NCI-H1417 treated with DMSO at 0.1 percent for 48 hours (cell line): ENCODE results near the gene LGI1.
"Not testable (repeated sequence)": the region's sequence is repeated elsewhere in the genome, so short reads cannot be mapped to it uniquely, and the experiment has no call there.

Source experiments
- DNase-seq: peaks from one replicate; lab custom pipeline; 2025; lab: John Stamatoyannopoulos, UW

Gene LGI1

GRCh38 chr10:93807371-93807770, 49.6 kb downstream of the LGI1 start:
- no peak for DNase-seq

- DNase-seq, result no peak
Observed at GRCh38 chr10:93812659-93813338, 55.1 kb downstream of the LGI1 start.

- DNase-seq, result no peak
Observed at GRCh38 chr10:93813507-93814465, 56.0 kb downstream of the LGI1 start.

GRCh38 chr10:93815304-93816096, 57.8 kb downstream of the LGI1 start:
- no peak for DNase-seq

GRCh38 chr10:93816123-93816747, 58.5 kb downstream of the LGI1 start:
- peak; percentile 5 for DNase-seq

GRCh38 chr10:93818086-93818485, 60.4 kb downstream of the LGI1 start:
- no peak for DNase-seq

- no peak for DNase-seq
Observed at GRCh38 chr10:93819520-93819919, 61.8 kb downstream of the LGI1 start.

GRCh38 chr10:93820434-93820833, 62.7 kb downstream of the LGI1 start:
- no peak for DNase-seq

- no peak for DNase-seq
Observed at GRCh38 chr10:93821051-93821772, 63.5 kb downstream of the LGI1 start.

GRCh38 chr10:93826355-93826754, 68.6 kb downstream of the LGI1 start:
- no peak for DNase-seq

GRCh38 chr10:93827056-93827804, 69.5 kb downstream of the LGI1 start:
- no peak for DNase-seq

- not testable (repeated sequence) for DNase-seq
Observed at GRCh38 chr10:93831065-93831464, 73.3 kb downstream of the LGI1 start.

- no peak for DNase-seq
Observed at GRCh38 chr10:93835770-93836169, 78.0 kb downstream of the LGI1 start.

- DNase-seq, result no peak
Observed at GRCh38 chr10:93837822-93838221, 80.1 kb downstream of the LGI1 start.

GRCh38 chr10:93838278-93838677, 80.5 kb downstream of the LGI1 start:
- no peak for DNase-seq

GRCh38 chr10:93841961-93842360, 84.2 kb downstream of the LGI1 start:
- DNase-seq, result no peak

GRCh38 chr10:93844979-93845626, 87.4 kb downstream of the LGI1 start:
- DNase-seq, result no peak
